Large intestine (tissue), 3 donors: ENCODE results near the gene TCF7. TPM values are rescaled to one million over a fixed set of nuclear protein-coding genes. Genes with fewer than 3 reads are reported as not detected.

ENCODE experiments used
- DNase-seq, 2 donors: peaks; one replicate each; pipeline versions ENCODE4 v3.0.0 to v3.0.0-alpha.2; 2013
- H3K27ac ChIP-seq: one replicate; pipeline ENCODE4 v1.5.1; 2013; ENCODE audit warnings: low read length
- H3K27me3 ChIP-seq: 2 replicates; pipeline ENCODE4 v1.6.1; 2013; ENCODE audit warnings: low read length; ENCODE audit not compliant: control insufficient read depth, insufficient read depth
- H3K36me3 ChIP-seq: 2 replicates; pipeline ENCODE4 v1.6.1; 2013; ENCODE audit warnings: low read length; ENCODE audit not compliant: control insufficient read depth, insufficient read depth
- H3K4me1 ChIP-seq: one replicate; pipeline ENCODE4 v1.6.1; 2013; ENCODE audit warnings: low read length; ENCODE audit not compliant: control insufficient read depth, insufficient read depth
- H3K4me3 ChIP-seq: one replicate; pipeline ENCODE4 v1.5.1; 2013; ENCODE audit warnings: low read length
- H3K9me3 ChIP-seq: one replicate; pipeline ENCODE4 v1.6.1; 2013; ENCODE audit warnings: mild to moderate bottlenecking, low read depth, low read length, moderate library complexity; ENCODE audit not compliant: control insufficient read depth
- WGBS: methylation state at CpG from one replicate; pipeline ENCODE4 v1.1.5; 2013; ENCODE audit warnings: low lambda C conversion rate; ENCODE audit not compliant: insufficient coverage; 5-methylcytosine and 5-hydroxymethylcytosine counted together
- polyA plus RNA-seq: library from polyadenylated mRNA; unstranded; fragments of 120-200 nt; gene quantifications from one replicate; pipeline ENCODE4 v1.2.1, GENCODE V29; 2013

TCF7 gene
- polyA plus RNA-seq, 1 donor = 9.7 TPM

DNA sequence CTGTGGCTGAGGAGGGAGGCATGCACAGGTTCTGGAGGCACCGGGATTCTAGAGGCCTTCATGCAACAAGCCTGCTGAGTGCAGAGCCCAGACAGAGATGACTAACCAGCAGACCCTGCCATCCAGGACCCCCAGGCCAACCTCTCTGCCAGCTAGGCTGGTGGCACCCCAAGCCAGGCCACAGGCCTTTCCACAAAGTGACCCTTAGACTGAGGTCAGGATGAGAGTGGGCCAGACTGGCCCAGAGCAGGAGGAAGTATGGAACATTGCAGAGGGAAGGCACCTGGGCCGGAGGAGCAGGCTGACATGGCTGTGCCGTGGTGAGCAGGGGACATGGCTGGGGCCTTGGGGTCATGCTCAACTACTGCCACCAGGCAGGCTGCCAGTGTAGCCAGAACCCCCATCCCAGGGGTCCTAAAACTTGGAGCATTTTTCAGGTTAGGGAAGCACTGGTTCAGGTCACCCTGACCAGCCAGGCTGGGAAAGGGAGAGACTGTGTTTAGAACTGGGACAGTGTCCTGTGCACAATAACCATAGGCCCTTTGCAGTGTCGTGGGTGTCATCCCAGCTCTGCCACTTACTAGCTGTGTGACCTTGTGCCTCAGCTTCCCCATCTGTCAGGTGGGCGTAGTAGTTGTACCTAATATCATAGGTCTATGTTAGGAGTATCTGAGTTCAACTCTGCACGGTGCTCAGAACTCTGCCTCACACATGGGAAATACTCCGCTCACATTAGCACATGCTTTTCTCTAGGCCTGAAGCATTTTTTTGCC, 17.3 kb downstream of the TCF7 start:
- Histone ChIP-seq H3K36me3 (peaks cover 61% of the 10 kb centered on the region), H3K4me1 (no peaks in the 10 kb centered on the region), H3K27me3 (no peaks in the 10 kb centered on the region), H3K9me3 (no peaks in the 10 kb centered on the region), H3K4me3 (no peak overlapping the region), H3K27ac (no peak overlapping the region)
- WGBS = no CpG with 5 or more reads among the region's 7 CpGs
- no peak for DNase-seq

DNA sequence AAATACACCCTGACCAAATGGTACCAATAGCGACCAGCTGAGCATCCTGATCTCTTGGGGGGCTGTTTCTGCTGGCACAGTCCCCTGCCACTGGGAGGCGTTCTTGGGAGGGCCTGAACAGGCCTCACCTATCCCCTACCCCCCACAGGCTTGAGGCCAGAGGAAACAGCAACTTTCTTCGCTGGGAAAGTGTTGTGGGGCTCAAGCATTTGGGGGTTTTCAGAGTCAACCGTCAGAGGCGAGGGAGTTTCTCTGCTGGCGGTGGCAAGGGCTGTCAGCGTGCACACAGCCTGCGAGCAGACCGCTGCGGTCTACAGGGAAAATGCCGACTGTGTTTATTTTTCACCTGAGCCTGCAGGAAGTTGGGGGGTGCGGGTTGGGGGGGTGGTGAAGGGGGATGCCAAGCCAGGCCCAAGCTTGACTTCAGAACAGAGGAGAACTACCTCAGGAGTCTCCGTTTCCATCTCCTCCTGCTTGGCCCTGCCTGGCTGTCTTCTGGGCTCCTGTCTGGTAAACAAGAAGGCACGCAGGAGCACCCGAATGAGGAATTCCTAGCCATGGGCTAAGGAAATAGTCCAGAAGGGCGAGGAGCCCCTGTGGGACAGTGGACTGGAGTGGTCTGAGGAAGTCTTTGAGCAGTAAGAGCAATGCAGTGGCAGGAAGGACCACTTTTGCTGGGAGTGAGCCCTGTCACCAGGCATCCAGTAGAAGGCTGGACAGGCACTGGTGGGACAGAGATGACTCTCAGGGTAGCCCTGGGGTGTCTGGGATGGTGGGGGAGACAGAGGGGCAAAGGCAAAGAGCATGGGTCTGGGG, 18.1 kb downstream of the TCF7 start:
- H3K9me3 ChIP-seq = no peaks in the 10 kb centered on the region
- no peak overlapping the region for H3K4me3 ChIP-seq
- WGBS = no CpG with 5 or more reads among the region's 16 CpGs
- H3K27me3 ChIP-seq = no peaks in the 10 kb centered on the region
- no peaks in the 10 kb centered on the region for H3K4me1 ChIP-seq
- H3K36me3 ChIP-seq = peaks cover 61% of the 10 kb centered on the region
- no peak overlapping the region for H3K27ac ChIP-seq
- DNase-seq = no peak

DNA sequence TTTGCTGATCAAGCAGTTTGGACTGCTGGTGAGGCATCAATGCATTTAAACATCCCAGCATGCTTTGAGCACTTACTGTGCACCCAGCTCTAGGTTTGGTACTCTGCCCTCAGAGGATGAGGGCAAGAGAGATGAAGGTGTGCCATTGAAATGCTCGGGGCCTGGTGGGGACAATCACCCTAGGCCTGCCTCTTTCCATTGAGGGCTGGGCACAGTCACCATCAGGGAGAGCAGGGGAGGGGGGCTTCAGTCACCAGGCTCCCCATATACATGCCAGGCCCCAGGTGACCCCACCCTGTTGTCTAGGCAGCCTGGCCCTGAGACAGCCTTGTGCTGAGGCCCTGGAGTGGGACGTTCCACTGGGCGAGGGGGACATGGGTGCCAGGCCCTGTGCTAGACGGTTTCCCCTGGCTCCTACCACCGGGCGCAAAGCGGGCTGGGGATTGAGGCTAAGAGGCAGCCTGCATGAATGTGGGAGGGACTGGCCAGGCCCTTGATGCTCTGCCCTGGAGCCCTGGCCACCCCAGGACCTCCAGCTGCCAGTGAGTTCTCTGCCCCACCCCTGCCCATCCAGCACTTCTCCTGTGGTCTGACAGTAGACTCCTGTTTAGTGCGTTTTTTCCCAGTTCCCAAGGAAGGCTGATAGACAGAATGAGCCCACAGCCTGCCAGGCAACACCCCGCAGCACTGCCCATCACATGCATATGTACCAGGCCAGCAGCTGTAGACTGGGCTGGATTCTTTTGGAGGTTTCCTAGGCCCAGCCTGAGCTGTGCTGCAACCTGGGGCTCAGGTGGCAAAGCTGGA, 18.9 kb downstream of the TCF7 start:
- DNase-seq = no peak
- no peak overlapping the region for H3K27ac ChIP-seq
- H3K36me3 ChIP-seq = peaks cover 65% of the 10 kb centered on the region
- no CpG with 5 or more reads among the region's 9 CpGs for whole genome bisulfite sequencing
- H3K9me3 ChIP-seq = no peaks in the 10 kb centered on the region
- no peaks in the 10 kb centered on the region for H3K27me3 ChIP-seq
- H3K4me3 ChIP-seq = no peak overlapping the region
- H3K4me1 ChIP-seq = no peaks in the 10 kb centered on the region

DNA sequence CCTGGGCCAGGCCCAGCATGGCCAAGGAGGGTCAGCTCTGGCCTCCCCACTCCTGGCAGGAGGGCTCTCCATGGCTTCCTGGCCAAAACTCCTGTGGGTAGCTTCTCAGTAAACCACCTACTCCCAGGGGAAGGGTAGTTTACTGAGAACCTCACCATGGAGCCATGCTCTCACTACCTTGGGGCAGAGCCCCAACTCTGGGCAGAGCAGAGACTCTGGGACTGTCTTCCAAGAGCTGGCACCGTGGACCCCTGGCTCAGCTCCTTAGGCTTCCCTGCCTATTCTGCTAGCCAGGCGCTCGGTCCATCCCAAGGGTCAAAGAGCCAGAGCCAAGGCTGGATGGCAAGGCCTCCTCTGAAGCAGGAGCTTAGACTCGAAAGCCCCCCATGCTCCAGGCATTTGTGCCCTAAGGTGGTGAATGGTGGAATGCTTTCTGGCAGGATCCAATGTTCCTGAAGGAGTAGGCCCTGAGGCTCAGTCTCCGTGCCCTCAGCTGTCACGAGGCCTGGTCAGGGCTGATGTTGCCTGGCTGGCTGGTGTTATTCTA, 19.6 kb downstream of the TCF7 start:
- Histone ChIP-seq H3K9me3 (no peaks in the 10 kb centered on the region), H3K4me3 (no peak overlapping the region), H3K36me3 (peaks cover 64% of the 10 kb centered on the region), H3K27ac (no peak overlapping the region), H3K27me3 (no peaks in the 10 kb centered on the region), H3K4me1 (no peaks in the 10 kb centered on the region)
- no CpG with 5 or more reads among the region's 6 CpGs for whole genome bisulfite sequencing
- DNase-seq = no peak

DNA sequence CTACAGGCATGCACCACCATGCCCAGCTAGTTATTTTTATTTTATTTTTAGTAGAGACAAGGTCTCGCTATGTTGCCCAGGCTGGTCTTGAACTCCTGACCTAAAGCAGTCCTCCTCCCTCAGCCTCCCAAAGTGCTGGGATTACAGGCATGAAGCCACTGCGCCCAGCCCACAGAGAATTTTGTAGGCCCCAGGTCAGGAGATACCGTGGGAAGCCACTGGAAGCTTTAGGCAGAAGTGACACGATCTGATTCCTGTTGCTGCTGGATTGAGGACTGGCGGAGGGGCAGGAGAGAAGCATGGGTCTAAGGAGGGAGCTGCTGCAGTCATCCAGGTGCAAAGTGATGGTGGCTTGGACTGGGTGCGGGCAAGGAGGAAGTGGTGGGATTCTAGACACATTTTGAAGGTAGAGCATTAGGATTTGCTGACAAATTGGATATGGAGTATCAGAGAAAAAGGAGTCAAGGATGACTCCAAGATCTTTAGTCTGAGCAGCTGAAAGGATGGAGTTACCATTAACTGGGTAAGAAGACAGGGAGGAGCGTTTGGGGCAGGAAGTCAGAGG, 20.7 kb downstream of the TCF7 start:
- Histone ChIP-seq H3K36me3 (peaks cover 68% of the 10 kb centered on the region), H3K4me3 (no peak overlapping the region), H3K9me3 (no peaks in the 10 kb centered on the region), H3K27me3 (no peaks in the 10 kb centered on the region), H3K27ac (no peak overlapping the region), H3K4me1 (peaks cover 2% of the 10 kb centered on the region)
- no peak for DNase-seq
- 100% methylated on average over 2 of the region's 7 CpGs for WGBS

DNA sequence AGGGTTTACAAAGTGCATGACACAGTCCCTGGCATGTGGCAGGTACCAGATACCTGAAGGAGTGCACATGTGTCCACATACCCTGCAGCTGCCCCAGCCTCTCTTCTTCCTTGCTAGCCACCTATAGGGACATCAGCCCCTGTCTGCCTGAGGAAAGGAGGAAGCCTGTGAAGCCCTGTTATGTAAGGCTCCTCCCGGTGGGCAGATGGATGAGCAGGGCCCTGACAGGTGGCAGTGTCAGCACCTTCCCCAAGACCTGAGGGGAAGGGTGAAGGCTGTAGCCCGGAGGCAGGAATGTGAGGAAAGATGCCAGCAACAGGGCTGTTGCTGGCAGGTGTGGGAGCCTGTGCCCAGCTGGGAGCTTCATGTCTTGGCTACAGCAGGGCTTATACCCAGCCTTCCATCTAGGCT, 21.7 kb downstream of the TCF7 start:
- Histone ChIP-seq H3K36me3 (peaks cover 71% of the 10 kb centered on the region), H3K4me1 (peaks cover 11% of the 10 kb centered on the region), H3K4me3 (no peak overlapping the region), H3K9me3 (no peaks in the 10 kb centered on the region), H3K27ac (no peak overlapping the region), H3K27me3 (no peaks in the 10 kb centered on the region)
- no peak for DNase-seq
- no CpG with 5 or more reads among the region's 2 CpGs for WGBS

DNA sequence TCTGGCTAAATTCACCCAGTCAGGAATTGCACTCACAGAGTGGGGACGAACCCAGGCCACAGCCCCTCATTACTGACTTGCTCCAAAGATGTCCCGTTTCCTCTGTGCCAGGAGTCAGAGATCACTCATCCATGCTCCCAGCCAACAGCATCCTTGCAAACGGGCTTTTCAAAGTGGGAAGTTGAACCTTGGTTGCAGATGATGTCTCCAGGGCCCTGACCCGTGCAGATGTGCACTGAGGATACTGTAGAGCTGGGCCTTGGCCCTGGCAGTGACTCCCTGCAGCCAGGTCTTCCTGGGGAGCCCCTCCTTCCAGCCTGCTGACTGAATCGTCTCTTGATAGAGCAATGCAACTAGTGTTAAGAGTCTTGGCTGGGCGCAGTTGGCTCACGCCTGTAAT, 22.3 kb downstream of the TCF7 start:
- H3K27me3 ChIP-seq = no peaks in the 10 kb centered on the region
- no peaks in the 10 kb centered on the region for H3K9me3 ChIP-seq
- H3K4me1 ChIP-seq = peaks cover 17% of the 10 kb centered on the region
- no peak for DNase-seq
- no CpG with 5 or more reads among the region's 7 CpGs for WGBS
- H3K4me3 ChIP-seq = no peak overlapping the region
- no peak overlapping the region for H3K27ac ChIP-seq
- H3K36me3 ChIP-seq = peaks cover 73% of the 10 kb centered on the region

DNA sequence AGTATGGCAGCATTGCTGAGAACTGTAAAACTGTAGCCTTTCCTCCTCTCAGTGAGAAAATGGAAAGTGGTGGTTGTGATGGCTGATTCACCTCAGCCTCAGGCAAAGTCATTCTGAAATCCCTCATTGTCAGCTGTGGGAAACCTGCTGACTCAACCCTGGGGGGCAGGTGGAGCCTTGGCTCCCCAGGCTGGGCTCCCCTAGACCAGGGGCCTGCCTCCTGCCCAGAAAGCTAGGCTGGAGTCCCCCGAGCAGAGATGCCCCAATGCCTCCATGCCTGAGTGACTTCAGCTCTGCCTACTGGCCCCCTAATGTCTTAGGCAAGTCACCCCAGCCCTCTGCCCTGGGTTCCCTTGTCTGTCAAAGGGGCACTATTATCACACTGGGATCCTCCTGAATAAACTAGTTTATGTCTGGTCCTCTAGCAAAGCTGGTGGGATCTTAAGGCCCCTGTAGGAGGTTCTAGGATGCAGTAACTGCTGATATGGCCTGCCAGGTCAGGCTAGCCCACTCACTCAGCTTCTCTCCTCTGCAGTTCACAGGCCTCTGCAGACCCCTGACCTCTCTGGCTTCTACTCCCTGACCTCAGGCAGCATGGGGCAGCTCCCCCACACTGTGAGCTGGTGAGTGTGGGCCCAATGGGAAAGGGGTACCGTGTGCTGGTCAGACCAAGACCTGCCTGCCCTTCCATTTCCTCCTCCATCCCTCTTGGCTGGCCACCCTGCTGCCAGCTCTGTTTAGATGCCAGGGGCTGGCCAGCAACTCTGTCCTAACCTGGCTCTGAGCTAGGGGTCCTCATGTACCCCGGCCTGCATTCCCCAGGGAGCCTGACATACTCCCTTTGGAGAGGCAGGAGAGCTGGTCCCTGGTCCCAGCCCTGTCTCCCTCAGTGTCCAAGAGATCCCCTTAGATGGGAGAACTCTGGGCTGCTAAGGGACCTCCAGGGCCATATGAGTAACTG, 24.2 kb downstream of the TCF7 start:
- Histone ChIP-seq H3K36me3 (peaks cover 72% of the 10 kb centered on the region), H3K27ac (no peak overlapping the region), H3K4me1 (peaks cover 36% of the 10 kb centered on the region), H3K4me3 (no peak overlapping the region), H3K27me3 (no peaks in the 10 kb centered on the region), H3K9me3 (no peaks in the 10 kb centered on the region)
- no CpG with 5 or more reads among the region's 3 CpGs for WGBS
- DNase-seq = no peak

DNA sequence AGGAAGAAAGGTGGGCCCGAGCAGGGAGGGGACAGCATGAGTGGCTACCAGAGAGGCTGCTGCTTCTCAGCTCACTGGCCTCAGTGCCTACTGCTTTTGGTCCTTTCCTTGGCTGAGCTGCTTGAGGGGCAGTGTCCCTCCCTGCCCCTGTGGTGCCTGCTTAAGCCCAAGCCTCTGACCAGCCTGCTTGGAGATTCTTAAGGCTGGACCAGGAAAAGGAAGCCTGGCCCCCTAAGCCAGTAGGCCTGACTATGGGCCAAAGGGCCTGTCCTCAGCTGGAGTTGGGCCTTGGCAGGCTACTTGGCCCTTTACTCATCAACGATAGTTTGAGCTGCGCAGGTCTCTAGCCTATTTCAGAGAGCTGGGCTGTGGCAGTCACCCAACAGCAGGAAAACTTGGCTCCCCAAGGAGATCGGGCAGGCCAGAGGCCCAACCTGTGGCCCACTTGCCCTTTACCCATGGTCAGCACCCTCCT, 24.9 kb downstream of the TCF7 start:
- H3K27me3 ChIP-seq = no peaks in the 10 kb centered on the region
- no peak overlapping the region for H3K4me3 ChIP-seq
- H3K4me1 ChIP-seq = peaks cover 43% of the 10 kb centered on the region
- no CpG with 5 or more reads among the region's 4 CpGs for WGBS
- H3K36me3 ChIP-seq = peaks cover 72% of the 10 kb centered on the region
- H3K9me3 ChIP-seq = no peaks in the 10 kb centered on the region
- H3K27ac ChIP-seq = no peak overlapping the region
- DNase-seq = no peak
